GM21390 (cell line): ENCODE results near the gene AK9.

ENCODE experiments used
- ATAC-seq: cut with Tn5 transposase; IDR thresholded peaks from one replicate; pipeline ENCODE4 v1.9.1; 2021; ENCODE audit not compliant: unreplicated experiment

AK9 gene

DNA sequence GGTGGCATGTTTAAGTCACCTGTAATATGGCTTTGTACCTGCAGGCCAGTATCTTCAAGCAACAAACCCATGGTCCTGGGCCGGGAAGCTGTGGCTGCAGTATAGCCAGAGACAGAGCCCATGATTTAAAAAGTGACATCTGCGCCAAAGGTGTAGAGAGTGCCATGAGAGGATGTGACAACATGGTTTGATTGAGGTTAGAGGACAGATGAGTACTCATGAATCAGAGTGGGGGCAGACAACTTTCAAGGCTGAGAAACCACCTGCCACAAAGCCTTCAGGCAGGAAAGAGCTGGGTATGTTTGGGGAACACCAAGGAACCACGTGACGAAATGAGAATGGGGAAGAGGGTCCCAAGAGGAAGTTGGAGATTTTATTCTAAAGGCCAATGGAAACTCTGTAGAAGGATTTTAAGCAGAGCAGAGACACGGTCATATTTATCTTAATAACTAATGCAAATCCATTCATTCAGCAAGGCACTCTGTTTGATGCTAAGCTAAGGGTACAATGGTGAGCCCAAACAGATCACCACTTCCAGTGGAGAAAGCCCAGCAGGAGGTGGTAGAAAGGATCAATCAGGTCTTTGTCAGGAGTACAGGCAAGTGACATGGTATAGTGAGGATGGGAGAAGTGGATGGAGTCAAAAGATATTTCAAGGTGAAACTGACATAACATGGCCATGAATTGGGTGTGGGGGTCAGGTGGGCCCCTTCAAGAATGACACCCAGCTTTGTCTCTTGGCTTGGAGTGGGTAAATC lies 232.0 kb downstream of the AK9 start:
- no peak for ATAC-seq

DNA sequence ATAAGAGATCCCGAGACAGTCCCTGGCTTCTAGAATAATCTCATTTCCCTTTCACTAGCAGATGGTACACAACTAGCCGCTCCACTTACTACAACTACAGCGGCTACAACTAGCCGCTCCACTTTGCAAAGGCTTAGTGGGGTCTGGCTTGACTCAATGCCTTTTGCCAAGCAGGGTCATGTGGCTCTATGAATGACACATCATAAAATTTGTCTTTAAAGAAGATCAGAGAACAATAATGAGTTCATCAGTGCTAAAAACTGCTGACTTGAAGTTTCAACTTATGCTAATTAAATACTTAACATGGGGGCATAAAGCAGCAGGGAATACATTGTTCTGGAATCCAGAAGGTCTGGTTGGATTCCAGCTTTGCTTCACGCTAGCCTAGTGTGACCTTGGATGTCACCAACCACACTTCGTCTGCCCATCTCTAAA lies 233.4 kb downstream of the AK9 start:
- ATAC-seq: no peak

DNA sequence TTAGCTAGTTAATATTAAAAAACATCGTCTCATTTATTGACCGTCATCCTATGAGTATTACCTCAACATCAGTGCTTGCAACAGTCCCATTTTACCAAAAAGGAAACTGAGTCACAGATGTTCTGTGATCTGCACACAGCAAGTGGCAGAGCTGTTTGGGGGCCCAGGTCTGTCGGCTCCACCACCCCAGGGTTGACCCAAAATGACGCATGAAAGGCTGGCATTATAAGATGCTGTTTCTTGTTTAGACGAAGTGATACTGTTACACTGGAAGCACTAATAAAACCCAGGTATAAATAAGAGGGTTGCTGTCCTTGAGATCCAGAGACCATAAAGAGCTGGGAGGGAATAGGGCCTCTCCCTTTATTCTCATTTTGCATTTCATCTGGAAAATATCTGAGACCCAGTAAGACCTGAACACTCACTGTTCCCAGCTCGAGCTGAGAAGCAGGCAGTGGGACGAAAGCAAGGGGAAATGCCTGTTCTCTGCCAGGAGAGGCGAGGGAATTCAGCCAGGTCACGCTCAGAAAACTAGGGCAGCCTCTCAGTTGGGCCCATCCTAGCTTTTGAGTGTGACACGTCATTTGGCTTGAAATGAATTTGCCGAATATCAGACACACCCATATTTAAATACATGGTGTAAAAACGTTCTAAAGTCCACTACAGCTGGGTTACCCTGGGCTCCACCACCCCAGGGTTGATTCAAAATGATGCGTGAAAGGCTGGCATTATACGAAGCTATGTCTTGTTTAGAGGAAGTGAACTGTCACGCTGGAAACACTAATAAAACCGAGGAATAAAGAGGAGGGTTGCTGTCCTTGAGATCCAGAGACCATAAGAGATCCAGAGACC lies 234.1 kb downstream of the AK9 start:
- ATAC-seq: no peak

DNA sequence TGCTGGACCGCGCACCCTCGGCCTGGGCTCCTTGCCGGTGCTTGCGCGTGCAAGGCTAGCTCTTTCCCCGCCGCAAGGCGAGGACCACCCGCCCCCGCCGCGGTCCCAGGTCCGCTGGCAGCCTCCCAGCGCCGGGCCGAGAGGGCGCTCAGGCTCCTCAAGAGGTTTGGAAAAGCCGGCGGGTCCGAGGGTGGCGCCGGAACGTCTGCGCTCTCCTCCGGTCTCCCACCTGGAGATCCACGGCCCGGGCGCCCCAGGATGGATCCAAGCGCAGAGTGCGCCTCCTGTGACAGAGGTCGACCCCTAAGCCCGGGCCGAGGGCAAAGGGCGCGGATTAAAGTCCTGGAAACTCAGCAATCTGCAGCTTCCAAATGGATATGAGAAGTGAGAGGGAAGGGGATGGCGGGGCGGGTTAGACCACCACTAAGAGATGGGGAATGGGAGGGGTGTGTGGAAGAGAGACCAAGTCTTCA lies 234.9 kb downstream of the AK9 start:
- ATAC-seq: peak; percentile 3

DNA sequence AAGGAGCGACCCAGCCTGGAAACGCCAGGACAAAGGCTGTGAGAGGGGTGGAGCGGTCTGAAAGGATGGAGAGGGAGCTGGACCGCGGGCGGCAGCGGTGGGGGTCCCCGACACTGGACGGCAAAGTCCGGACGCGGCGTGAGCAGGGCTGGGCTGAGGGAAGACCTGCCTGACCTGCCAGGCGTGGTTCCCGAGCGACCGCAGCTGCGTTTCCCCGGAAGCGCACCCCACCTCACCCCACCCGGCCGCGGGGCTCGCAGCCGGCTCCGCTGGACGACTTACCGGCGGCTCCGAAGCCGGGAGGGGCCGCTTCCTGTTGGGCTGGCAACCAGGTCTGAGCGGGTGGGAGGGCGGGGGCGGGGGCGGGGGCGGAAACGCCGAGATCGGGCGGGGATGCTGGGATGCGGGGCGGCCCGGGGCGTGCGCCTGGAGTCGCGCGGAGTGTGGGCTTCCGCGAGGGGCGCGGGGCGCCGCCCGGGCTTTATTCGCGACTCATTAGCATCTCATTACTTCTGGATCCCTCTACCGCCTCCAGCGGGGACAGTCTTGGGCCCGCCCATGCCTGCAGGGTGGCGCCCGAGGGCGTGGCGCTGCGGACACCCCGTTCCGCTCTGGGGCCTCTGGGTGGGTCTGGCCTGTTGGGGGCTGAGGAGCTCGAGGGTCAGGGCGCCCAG lies 235.4 kb downstream of the AK9 start, which contains the start of gene MICAL1:
TSS of gene MICAL1 (minus strand) at position 336 of the 674 bp plus-strand sequence. CDS start 1,576 bp downstream, outside the sequence.
- ATAC-seq: peak; percentile 56

DNA sequence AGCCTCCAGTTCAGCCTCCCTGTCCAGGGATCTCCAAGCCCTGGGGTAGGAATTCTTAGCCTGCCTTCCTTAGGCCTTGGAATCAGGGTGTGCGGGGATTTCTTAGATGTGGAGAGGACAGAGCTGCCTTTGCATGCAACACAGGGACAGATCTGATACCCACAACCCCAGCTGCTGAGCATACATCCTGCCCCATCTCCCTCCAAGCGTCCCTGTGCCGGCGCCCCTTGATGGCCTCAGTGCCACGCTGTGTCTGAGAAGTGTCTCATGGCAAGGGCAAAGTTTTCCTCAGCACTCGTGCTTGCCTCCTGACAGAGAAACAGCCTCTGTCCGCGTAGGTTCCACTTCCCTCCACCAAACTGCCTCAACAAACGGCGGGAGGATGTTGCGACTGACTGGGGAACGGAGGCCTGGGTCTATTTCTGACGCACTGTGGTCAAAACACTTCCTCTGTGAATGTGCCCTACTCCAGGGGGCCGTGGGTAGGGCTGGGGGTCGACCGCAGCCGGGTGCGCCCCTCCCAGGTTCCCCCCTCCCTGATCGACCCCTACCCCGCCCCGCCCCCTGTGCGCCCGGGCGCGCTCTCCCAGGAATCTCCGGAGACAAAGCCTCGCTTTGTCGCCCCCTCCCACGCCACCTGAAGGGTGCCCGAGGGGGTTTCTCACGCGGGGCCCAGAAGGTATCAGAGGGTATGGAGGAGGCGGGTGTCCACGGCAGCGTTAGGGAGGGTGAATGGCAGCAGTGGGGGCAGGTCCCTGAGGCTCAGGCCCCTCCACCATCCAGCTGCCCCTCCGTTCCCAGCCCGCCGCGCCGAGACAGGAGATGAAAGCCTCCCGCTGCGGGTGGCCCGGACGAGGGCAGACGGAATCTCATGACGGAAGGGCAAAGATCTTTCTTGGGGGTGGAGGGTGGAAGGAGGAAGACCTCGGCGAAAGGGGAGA lies 236.2 kb downstream of the AK9 start:
- ATAC-seq: peak; percentile 27

DNA sequence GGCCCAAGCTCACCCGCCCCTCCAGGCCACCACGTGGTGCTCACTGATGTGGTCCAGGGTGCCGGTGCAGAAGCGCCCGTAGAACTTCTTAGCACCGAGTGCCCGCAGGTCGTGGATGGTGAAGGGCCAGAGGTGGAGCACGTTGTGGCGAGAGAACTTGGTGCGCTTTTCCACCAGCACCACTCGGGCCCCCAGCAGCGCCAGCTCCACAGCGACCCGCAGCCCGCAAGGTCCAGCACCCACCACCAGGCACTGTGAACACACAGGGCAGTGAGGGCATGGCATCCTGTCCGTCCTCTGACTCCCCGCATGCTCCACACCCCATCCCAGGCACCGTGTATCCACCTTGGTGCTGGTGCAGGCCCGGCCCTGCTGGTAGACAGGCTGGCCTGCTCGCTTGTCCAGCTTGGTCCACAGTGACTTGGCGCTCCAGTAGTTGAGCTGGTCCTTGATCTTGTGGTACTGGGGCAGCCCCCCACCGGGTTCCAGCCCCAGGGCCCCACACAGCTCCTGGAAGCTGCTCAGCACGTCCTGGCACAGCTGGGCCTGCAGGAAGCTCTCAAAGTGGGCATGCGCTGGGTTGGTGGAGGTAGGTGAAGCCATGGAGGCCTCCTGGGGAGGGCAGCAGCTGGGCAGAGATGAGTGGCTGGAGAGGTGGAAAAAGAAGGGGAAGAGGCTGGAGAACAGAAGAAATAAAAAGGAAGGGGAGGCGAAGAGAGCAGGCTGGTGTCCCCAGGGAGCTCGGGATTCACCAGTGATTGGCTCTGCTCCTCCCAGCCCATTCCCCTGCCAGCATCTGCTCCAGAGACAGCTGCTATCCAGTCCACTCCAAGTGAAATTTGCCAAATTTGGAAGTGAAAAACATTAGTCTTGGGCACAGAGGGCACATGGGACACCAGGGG lies 237.2 kb downstream of the AK9 start:
- no peak for ATAC-seq

DNA sequence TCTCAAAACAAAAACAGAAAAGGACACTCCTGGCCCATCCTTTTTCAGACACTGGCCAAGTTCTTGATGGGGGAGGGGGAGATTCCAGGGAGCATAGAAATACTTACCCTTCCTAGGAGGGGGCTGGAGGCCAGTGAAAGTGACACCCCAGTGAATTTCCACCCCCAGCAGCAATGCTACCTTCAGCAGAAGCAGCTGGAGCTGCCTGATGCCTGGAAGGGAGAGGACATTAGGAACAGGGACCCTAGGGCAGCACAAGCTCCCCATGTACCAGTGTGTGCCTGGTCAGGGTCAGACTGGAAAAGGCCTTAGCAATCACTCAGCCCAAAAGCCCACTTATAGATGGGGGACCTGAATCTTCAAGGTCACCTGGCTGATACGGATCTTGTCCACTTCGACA lies 237.8 kb downstream of the AK9 start:
- no peak for ATAC-seq

DNA sequence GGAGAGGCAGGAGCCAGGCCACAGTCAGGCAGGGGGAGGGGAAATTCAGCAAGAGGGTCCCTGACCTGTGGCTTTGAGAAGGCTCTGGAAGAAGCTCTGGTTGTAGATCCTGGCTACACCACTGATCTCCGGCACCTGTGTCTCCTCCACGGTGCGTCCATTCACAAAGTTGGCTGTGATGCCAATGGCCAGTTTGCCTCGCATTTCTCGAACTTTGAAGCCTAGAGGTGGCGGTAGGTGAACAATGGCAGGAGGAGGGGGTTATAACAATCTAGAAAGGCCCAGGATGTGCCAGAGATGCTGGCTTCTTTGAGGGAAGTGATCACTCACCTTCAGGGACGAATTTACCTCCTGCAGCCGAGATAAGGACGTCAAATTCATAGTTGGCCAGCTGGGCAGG lies 238.8 kb downstream of the AK9 start:
- no peak for ATAC-seq

DNA sequence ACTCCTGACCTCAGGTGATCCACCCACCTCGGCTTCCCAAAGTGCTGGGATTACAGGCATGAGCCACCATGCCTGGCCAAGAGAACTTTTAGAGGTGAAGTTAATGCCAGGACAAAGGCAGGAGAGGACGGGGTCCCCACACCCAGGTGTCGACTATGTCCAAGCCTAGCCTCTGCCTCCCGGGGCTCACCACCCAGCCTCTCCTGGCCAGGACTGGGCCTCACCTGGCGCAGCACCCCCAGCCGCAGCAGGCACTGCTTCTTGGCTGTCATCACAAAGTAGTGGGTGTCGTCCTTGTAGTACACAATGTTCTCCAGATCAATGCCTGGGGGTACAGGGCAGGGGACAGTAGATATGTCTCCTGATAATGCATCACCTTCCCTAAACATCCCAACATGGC lies 239.6 kb downstream of the AK9 start:
- no peak for ATAC-seq

DNA sequence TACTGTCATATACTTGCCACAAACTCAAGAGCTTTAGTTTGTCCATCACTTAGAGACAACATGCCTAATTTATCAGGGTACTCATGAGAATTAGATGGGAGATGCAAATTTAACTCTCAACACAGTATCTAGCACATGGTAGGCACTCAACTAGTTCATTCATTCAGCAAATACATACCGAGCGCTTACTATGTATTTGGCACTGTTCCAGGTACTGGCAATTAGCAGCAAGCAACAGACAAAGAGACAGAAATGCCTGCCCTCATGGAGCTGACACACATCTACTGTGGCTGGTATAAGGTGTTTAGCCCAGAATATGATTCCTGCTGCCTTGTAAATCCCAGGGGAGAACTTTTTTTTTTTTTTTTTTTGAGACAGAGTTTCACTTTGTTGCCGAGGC lies 240.2 kb downstream of the AK9 start:
- ATAC-seq: no peak

DNA sequence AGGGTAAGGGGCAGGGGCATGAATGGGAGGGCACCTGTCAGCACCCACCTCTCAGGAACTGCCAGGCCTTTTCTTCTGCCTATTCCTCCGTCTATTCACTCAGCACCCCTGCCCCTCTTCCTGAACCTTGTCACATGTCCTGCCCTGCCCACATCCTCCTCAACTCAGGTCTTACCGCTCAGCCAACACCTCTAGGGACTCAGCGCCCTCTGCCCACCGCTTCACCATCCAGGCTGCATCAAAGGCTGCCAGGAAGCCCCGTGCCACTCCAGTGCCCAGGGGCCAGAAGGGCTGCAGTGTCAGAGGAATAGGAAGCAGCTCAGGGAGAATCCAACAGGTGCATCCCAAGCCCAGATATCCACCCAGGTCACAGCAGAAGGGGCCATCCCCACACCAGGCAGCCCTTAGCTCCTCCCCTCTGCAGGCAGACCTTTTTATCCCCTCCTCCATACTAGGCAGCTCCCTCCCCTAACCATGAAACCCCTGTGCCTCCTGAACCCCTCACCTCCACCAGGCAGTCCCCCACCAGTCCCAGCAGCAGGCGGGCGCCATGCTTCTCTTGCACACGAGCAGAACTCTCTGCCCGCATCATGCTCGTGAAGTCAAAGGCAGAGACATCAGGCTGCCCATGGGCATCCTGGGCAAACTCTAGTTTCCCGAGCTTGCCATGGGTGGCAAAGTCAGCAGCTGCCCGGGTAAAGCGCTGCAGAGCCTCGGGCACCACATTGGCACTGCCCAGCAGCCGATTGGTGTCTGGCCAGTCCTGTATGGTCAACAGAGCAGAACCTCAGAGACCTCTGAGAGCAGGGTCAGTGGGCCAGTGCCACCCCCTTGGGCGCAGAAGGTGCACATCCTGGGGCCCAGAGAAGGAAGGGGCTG lies 241.0 kb downstream of the AK9 start:
- no peak for ATAC-seq

DNA sequence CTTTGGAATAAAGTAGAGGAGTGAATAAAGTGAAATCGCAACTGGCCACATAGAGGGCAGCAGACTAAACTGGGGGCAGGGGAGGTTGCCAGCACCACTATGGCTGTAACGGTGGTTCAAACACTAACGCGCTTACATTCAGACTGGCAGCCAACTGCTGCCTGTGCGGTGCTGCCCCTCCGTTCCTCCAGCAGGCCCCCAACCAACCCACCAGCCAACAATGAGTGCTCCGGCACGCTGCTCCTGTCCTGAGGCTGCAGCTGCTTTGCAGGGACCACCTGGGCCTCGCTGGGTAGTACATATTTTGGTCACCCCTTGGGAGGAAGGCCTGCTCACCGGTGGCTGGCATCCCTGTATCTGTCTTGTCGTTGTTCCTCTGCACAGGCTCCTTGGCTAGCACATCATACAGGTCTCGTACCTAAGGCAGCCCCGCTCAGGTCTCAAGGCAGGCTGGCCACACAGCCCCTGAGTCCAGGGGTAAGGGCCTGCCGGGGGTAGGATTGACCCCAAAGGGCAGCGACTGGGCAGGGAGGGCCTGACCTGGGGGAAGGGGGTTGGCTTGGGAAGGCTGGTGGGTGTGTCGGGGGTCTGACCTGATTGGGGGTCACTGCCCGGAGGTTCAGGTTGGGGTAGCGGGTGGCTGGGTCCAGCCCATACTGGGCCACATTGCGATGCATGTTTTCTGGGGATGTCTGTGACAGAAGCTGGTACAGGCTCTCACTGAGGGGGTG lies 241.8 kb downstream of the AK9 start:
- no peak for ATAC-seq

DNA sequence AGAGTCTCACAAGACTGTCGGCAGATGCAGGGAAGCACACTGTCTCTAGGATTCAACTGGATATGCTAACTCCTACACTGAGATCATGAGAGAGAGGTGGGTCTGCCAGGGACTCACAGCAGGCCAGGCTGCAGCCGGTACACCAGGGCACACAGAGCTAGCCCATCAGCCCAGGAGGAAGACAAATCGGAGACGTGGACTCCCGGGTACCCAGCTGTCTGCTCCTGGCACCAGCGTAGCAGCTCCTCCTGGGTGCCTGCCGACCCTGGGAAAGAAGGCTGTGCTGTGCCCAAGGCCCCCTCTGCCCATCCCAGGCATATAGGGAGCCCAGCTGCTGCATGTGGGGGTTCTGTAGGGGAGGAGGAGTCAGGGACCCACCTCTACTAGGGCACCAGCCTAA lies 242.4 kb downstream of the AK9 start:
- ATAC-seq: no peak

DNA sequence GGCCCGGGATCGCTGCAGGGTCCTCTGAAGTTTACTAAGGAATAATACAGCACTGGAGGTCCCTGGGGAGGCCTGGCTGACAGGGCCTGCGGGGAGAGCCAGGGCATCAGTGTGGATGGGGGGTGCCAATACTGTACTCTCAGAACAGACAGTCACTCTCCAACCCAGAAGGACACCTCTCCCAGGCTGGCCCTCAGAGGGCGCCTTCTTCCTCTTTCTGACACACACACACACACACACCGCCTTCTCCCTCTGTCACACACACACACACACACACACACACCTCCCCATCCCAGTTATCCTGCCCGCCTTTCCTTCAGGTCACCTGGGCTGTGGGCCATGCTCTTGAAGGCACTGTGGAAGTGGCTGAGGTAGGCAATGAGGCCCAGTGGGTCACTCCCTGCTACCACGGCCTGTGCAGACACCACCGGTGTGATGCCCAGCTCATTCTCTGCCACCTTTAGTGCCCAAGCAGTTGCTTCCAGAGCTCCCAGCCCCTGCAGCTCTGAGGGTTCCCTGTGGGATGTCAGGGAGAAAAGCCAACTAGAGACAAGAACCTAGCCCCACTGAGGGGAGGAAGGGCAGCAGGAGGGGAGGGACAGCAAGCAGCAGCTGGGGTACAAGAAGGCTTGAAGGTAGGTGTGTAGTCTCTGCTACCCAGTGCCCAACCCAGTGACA lies 243.0 kb downstream of the AK9 start:
- no peak for ATAC-seq

DNA sequence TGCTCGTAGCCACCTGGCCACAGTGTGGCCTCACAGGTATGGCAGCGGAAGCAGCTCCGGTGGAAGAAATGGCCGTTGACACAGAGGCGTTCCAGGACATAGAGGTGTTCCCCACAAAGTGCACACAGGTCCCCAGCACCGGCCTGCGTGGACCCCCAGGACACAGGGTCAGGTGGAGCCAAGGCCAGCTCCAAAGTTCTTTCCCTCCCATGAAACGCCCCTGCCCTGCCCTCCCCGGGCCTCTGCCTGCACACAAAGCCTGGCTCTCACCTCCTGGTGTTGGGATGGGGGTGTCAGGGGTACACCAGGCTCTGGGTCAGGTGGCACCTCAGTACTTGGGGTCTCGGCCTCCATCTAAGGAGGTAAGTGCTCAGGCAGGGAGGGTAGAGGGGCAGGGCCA lies 243.9 kb downstream of the AK9 start:
- no peak for ATAC-seq

DNA sequence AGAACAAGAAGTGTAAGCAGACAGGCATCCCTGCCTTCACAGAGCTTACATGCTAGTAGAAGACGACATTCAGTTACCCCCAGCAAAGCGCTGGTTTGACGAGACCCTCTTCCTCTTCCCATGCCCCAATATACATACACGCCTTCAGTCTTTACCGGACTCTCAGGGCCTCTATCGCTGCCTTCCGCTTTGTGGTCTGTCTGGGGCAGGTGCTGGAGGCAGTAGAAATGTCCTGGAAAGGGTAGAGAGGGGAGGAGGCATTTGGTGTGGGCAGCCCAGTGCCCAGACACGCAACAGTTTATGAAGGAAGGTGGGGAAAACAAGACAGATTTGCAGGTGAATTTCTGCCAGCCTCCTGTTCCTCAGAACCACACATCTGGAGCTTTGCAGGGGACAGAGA lies 244.5 kb downstream of the AK9 start:
- ATAC-seq: no peak
